HK-2 (cell line): ENCODE data around the gene TACO1.

ENCODE experiments used
- DNase-seq: peaks from one replicate; pipeline ENCODE4 v3.0.0-alpha.2; 2018; ENCODE audit not compliant: unreplicated experiment

TACO1 gene

DNA sequence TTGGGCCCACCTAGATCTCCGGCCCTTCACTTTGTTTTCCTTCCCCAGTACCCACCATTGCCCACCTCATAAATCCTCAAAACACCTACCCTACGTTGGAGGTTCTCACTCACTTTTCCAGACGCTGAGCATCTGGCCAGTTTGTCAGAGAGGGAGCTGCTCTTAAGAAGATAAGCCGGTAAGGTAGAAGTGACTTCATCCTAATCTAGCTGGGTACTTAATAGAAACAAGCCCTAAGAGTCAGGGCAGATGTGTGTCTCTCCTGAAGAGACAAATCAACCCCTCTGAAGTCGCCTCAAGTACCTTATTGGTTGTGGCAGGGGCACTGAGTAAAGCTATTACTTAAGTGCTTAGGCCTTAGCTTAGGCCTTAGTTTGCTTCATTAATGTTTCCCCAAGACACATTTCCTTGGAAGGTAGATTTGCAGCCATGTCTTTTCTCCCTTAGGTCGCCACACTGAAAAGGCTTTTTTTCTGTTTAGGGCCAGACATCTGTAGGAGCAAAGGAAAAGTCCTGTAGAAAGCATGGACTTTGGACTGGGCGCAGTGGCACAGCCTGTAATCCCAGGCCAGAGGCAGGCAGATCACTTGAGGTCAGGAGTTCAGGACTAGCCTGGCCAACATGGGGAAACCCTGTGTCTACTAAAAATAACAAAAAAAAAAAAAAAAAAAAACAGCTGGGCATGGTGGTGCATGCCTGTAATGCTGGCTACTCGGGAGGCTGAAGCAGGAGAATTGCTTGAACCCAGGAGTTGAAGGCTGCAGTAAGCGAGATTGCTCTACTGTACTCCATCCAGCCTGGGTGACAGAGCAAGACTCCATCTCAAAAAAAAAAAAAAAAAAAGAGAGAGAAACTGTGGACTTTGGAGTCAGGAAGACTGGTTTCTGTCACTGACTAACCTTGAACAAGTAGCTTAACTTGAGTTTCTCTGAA lies 1.0 kb downstream of the TACO1 start:
- DNase-seq: no peak

DNA sequence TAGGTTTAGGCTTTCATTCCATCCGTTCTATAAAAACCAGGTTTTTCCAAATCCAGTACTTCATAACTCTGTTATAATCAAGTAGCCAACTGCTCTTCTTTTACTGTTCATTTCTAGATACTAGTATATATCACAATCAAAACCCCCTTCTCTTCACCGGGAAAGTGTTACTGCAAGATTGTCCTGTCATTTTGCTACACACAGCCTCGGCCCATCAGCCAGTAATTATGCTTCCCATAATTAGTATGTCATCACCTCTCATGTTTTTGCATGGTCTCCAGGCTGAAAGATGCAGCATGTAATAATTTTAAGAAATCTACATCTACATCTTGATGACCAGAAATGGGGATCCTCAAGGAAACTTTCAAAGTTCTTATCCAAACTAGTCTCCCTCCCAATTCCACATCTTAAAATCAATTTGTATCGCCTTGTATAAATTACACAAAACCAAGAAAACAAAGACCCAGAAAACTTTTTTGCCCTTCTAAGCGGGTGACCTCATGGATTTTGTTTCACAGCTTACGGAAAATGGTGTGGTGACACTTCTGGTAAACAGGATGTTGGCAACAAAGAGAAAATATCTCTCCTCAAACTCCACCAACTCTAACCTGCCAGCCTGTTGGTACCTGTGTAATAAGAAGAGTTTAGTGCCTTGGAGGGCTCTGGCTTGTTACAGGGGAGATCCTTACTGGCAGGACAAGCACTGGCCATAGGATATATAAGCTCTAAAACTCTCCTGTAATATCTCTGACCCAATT lies 9.3 kb downstream of the TACO1 start:
- no peak for DNase-seq

DNA sequence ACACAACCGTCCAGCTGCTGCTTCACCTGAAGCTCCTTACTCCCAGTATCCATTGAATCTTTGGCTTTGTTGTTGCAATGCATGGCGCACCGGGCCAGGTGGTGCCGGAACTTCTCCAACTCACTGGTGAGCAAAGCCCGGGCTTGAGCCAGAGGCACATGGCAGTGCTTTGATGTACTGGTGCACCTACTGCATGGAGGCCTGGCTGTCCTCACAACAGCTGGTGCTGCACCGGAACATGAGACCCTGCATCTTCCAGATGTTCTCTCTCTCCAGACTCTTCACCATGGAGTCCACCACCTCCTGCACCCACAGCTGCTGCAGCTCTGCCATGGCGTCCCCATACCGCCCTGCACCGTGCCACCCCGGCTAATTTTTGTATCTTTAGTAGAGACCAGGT lies 10.2 kb downstream of the TACO1 start:
- DNase-seq: no peak

DNA sequence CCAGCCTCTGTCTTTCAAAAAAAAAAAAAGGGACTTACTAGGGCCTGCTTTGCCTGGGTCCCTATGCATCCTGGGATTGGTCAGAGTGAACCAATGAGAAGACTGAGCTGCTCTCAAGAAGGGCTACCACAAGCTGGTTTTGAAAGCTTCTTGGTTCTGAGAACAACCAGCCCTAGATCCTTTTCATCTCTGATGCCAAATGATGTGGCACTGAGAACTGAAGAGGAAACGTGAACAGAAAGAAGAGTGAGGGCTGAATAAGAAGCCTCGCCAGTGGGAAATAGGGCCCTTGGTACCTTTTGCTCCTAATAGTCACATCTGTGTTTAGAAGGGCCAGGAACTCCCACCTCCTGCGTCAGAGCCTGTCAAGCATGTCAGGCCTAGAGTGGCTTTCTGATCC lies 10.7 kb downstream of the TACO1 start:
- DNase-seq: no peak

DNA sequence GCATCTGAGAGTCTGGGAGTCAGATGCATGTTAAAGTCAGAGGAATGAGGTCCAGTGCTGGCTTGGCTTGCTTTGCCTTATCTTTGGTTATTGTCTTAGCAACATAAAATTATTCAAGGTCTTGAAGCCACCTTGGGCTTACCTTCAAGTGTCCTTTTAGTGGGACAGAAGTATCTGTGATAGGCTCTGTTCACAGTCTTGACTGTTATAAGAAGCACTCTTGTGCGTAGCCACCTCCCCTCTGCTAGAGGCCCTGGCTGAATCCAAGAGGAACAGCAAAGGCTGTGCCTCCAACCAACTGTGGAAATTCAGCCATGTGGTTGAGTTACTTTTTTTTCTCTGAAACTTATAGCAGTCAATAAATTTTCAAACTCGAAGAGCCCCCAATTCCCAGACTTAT lies 13.0 kb downstream of the TACO1 start:
- no peak for DNase-seq

DNA sequence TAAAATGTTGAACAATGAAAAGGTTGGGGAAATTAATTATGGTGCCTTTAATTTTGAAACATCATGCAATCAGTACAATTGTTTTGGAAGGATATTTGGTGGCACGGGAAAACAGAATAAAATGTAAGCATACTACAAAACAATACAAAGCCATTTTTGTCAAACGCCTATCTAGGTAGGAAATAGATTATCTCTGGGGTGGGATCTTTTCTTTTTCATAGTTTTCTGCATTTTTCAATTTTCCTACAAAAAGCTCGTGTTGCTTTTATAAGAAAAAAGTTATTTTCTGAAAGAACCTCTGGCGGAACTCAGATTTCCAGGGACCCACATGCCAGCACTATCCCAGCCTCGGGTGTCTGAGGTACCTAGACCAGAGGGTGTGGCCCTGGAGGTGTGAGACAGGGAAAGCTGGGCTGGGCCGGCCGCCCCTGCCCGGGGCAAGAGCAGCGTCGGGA lies 20.6 kb downstream of the TACO1 start:
- no peak for DNase-seq

GRCh38 chr17:63621684-63622573 lies 21.2 kb downstream of the TACO1 start, which contains the start of gene MAP3K3:
TSS of gene MAP3K3 (plus strand) at chr17:63622417. CDS start at chr17:63622760, 343 bp downstream.
- DNase-seq: peak; percentile 100

DNA sequence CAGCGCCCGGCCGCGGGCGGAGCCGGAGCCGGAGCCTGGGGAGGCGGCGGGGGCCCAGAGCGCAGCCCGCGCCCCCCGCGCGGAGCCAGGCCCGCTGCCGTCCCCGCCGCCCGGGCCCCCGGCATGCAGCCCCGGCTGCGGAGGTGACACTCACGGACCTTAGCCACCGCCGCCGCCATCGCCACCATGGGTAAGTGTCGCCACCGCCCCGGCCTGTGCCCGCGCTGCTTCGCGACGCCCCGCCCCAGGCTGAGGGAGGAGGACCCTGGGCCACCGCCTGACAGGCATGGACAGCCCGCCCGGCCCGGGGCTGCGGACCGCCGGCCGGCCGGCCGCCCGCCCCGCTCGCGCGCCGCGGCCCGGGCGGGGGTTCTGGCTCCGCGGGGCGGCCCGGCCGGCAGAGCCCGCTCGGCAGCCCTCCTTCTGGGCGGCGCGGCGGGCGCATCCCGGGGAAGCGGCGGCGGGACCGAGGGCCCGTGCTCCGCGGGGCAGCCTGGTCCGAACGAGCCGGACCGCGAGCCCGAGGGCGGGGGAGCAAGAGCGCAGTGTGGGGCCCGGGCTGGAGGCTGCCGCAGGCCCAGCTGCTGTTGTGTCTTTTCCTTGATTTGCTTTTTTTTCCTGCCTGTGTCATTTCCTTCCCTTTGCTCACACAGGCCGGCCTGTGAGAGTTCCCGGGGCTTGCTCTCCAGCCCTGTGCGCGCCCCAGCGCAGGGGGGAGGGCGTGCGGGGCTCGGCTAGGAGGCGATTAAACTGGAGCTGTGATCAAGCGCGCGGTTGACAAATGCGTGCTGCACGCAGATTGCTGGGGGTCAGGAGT lies 22.1 kb downstream of the TACO1 start:
- peak; percentile 67 for DNase-seq

DNA sequence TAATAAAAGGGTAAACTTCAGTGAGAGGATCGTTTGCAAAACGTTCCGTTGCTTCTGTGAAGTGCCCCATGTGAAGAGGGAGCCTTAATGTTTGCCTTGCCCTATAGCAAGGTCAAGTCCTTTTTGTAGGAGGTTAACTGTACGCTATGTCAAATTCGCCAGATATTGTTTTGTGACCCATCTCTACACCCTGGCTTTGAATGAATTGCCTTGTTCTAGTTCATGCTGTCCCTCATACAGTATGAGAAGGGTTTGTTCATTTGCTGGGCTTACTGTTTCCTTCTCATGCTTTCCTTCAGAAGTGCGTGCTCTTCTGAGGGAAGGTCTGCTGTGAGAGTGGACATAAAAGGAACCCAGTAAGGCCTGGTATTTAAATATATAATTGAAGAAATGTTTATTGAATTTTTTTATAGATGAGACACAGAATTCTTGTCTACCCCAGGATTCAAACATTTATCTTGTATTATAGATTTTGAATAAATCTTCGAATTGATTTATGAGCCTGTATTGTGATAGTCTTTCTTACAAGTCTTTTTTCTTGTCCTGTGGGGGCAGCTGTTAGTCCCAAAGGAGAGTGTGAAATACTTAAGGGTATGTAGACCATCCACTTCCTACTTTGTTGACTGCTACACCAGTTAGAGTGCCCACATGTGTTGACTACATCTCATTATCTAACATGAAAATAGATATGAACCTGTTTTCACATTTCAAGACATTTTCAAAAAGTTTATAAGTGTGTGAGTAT lies 23.3 kb downstream of the TACO1 start:
- no peak for DNase-seq

- DNase-seq: no peak
These were observed 23.8 kb downstream of the TACO1 start for GRCh38 chr17:63624531-63624880.

GRCh38 chr17:63626551-63627180 lies 26.0 kb downstream of the TACO1 start:
- DNase-seq: no peak

- no peak for DNase-seq
These were observed 28.9 kb downstream of the TACO1 start for GRCh38 chr17:63629627-63630026.

DNA sequence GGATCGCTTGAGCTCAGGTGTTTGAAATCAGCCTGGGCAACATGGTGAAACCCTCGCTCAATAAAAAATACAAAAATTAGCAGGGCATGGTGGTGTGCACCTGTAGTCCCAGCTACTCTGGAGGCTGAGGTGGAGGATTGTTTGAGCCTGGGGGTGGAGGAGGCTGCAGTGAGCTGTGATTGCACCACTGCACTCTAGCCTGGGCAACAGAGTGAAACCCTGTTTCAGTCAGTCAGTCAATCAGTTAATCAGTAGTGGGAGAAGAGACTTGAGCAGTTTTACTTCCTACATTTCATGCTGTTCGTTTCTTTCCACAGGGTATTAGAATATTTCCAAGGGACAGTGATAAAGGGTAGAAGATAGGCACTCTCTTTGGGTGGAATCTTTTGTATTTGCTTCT lies 30.4 kb downstream of the TACO1 start:
- no peak for DNase-seq

DNA sequence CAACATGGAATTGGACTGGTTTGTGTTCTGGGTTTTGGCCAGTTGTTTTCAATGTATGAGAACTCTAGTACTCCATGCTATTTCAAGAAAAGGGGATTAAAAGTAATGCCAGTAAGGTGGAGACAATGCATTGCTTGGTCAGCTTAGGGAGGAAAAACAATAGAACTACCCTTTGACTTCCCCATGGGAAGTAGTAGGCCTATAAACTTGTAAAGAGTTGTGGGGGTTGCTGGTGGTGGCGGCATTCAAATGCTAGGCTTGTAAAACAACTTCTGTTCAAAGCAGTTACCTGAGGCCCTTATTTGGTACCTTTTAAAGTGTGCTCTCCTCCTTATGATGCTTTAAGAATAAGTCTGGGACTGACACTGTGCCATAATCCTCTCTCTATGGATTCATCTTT lies 30.9 kb downstream of the TACO1 start:
- DNase-seq: no peak

DNA sequence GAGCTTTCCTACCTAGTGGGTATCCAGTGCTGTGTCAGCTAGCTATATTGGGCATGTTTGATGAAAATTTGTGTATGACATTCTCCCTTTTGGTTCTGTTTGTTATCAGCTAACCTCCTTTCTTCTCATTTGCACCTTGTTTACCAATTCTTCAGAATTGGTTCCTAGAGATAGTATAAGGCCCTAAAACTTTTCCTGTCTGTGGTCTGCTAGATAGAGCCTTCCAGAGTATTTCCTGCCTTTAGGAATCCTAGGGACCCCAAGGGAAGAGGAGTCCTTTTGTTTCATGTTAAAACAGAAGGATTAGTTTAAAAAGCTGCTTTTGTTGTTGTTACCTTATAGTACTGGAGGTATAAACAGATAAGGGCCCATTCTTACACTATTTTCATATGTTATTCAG lies 33.0 kb downstream of the TACO1 start:
- no peak for DNase-seq

DNA sequence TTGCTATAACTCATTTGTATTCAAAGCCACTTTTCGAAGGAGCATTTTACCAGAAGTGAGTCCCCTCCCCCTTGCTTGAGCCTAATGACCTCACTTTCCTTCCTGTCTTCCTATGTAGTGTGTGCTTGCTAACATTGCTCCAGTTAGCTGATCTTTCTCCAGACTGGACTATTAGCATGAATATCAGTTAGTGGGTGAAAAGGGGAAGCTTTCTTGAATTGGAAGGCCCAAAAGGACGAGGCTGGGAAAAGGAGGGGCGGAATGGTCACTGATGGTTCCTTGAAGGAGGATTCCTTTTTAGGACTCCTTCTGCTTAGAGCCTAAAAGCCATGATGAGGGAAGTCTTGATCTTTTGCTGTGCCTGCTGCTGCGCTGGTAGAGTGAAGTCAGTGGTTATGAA lies 33.5 kb downstream of the TACO1 start:
- no peak for DNase-seq

DNA sequence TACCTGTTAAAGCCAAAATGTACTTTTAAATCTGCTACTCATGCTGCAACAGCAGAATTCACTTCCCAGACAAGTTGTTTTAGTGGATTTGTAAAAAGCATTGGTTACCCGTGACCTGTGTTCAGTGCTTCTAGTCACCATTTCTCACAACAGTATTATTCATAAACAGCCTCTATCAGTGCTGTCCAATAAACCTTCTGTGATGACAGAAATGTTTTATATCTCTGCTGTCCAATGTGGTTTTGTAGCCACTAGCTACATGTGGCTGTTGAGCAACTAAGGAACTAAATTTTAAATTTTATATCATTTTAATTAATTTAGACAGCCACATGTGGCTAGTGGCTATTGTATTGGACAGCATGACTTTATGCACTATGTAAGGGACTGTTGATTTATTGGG lies 34.1 kb downstream of the TACO1 start:
- no peak for DNase-seq

- no peak for DNase-seq
These were observed 34.6 kb downstream of the TACO1 start for GRCh38 chr17:63635290-63635689.

- DNase-seq: no peak
These were observed 35.1 kb downstream of the TACO1 start for GRCh38 chr17:63635787-63636186.

DNA sequence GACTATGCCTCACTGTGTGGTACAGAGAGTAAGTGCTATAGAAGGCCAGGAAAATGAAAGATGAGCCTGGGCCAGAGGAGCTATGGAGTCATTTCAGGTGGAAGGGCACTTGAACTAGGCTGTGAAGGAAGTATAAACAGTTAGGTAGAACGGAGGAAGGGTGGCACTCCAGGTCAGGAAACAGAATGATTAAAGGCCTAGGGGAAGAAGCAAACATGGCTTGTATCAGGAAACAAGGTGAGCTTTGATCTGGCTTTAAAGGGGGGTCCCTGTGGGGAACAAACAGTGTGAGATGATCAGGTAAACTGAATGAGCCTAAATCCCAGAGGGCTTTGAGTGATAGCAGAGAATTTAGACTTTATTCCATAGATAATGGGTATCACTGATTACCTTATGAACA lies 38.4 kb downstream of the TACO1 start:
- DNase-seq: no peak
